H1 (cell line): Measurements from ENCODE around the gene SGSH. TPM values are rescaled to one million over a fixed set of nuclear protein-coding genes. Genes with fewer than 3 reads are reported as not detected.

Experiments
- CTCF ChIA-PET: fragments of 300-600 bp; sonication (Branson Sonifier 250); formaldehyde crosslinking; loops from one replicate; lab custom pipeline; 2021; ENCODE audit not compliant: partially characterized antibody; lab: Charles Lee
- POLR2A ChIA-PET: fragments of 300-600 bp; sonication (Branson Sonifier 250); formaldehyde crosslinking; loops from one replicate; lab custom pipeline; 2021; ENCODE audit warnings: inconsistent platforms; ENCODE audit not compliant: partially characterized antibody; lab: Charles Lee
- DNase-seq, 2 experiments: peaks; one replicate each; pipeline versions ENCODE4 v3.0.0 to v3.0.0-alpha.2; 2010 to 2022; ENCODE audit warnings: low spot score in 2 of 2, low read depth in 1 of 2, mixed read lengths in 1 of 2
- FAIRE-seq: peaks from 2 replicates; lab custom pipeline; 2011; peaks lifted over from hg19 to GRCh38; lab: Jason Lieb, UNC
- H2AFZ ChIP-seq: 2 replicates; pipeline ENCODE4 v1.8.1; 2012; ENCODE audit warnings: low read length, inconsistent platforms
- H2AK5ac ChIP-seq: 2 replicates; pipeline ENCODE4 v1.6.1; 2013; ENCODE audit warnings: low read depth, low read length
- H2BK120ac ChIP-seq: replicated peaks from 2 replicates; pipeline ENCODE3; 2013; ENCODE audit warnings: low read depth, low read length, inconsistent platforms
- H2BK12ac ChIP-seq: 2 replicates; pipeline ENCODE4 v1.6.1; 2013; ENCODE audit warnings: low read depth, low read length
- H2BK15ac ChIP-seq: 2 replicates; pipeline ENCODE4 v1.6.1; 2013; ENCODE audit warnings: low read length
- H2BK20ac ChIP-seq: 2 replicates; pipeline ENCODE4 v1.6.1; 2013; ENCODE audit warnings: low read length
- H2BK5ac ChIP-seq: 2 replicates; pipeline ENCODE4 v1.6.1; 2013; ENCODE audit warnings: low read depth, low read length
- H3K14ac ChIP-seq: 2 replicates; pipeline ENCODE4 v1.6.1; 2013; ENCODE audit warnings: inconsistent platforms; ENCODE audit not compliant: insufficient read length
- H3K18ac ChIP-seq: 2 replicates; pipeline ENCODE4 v1.6.1; 2013; ENCODE audit warnings: low read length; ENCODE audit errors: extremely low read depth
- H3K23ac ChIP-seq: 2 replicates; pipeline ENCODE4 v1.6.1; 2013; ENCODE audit warnings: inconsistent platforms; ENCODE audit not compliant: insufficient read length
- H3K23me2 ChIP-seq: 2 replicates; pipeline ENCODE4 v1.6.1; 2013; ENCODE audit warnings: low read depth, low read length
- H3K27ac ChIP-seq: 2 replicates; pipeline ENCODE4 v1.6.1; 2011; ENCODE audit warnings: low read depth, low read length, inconsistent platforms
- H3K27me3 ChIP-seq, 4 experiments: replicated peaks in 1 of 4; 1 replicate in 1 of 4; 2 replicates in 3 of 4; pipeline versions ENCODE4 v1.6.1 to v1.8.1; 2011 to 2013; ENCODE audit warnings: low read length in 3 of 4, mild to moderate bottlenecking in 3 of 4, inconsistent platforms in 2 of 4, mixed read lengths in 2 of 4, moderate library complexity in 1 of 4; ENCODE audit not compliant: control insufficient read depth in 3 of 4, insufficient read depth in 3 of 4; ENCODE audit errors: extremely low read depth in 1 of 4
- H3K36me3 ChIP-seq, 4 experiments: 2 replicates each; pipeline versions ENCODE4 v1.6.1 to v1.8.1; 2011 to 2013; ENCODE audit warnings: mild to moderate bottlenecking in 4 of 4, low read length in 3 of 4, moderate library complexity in 2 of 4, control low read depth in 1 of 4, inconsistent platforms in 1 of 4; ENCODE audit not compliant: insufficient read depth in 4 of 4, control insufficient read depth in 2 of 4
- H3K4ac ChIP-seq: replicated peaks from 2 replicates; pipeline ENCODE3; 2013; ENCODE audit warnings: low read length, low read depth, mixed read lengths, inconsistent platforms; ENCODE audit not compliant: insufficient read length
- H3K4me1 ChIP-seq, 4 experiments: replicated peaks in 1 of 4; 1 replicate in 1 of 4; 2 replicates in 3 of 4; pipeline versions ENCODE4 v1.6.1 to v1.8.1; 2011 to 2013; ENCODE audit warnings: low read length in 3 of 4, inconsistent platforms in 2 of 4, mixed read lengths in 1 of 4; ENCODE audit not compliant: insufficient read depth in 4 of 4, control insufficient read depth in 3 of 4
- H3K4me2 ChIP-seq, 2 experiments: 2 replicates each; pipeline versions ENCODE4 v1.6.1 to v1.8.1; 2011 to 2013; ENCODE audit warnings: low read depth in 2 of 2, low read length in 2 of 2, control low read depth in 1 of 2, inconsistent platforms in 1 of 2, mild to moderate bottlenecking in 1 of 2; ENCODE audit not compliant: insufficient read depth in 1 of 2
- H3K4me3 ChIP-seq, 4 experiments: fragments of 200-600, 300-600 bp in 1 of 4; sonication (generic), shearing (Covaris generic), sonication (Bioruptor Twin) in 1 of 4; 2 replicates each; pipeline versions ENCODE4 v1.5.1 to v1.8.1; 2011 to 2016; ENCODE audit warnings: low read length in 4 of 4, low read depth in 3 of 4, control low read depth in 2 of 4, inconsistent platforms in 2 of 4, mild to moderate bottlenecking in 2 of 4, mixed read lengths in 1 of 4, moderate library complexity in 1 of 4; ENCODE audit not compliant: insufficient read depth in 2 of 4; ENCODE audit errors: extremely low read depth in 1 of 4
- H3K56ac ChIP-seq: replicated peaks from 2 replicates; pipeline ENCODE3; 2013; ENCODE audit warnings: low read depth, mild to moderate bottlenecking, mixed read lengths, low read length, inconsistent platforms; ENCODE audit not compliant: insufficient read length
- H3K79me1 ChIP-seq: 2 replicates; pipeline ENCODE4 v1.6.1; 2013; ENCODE audit warnings: low read depth, low read length, control low read depth
- H3K79me2 ChIP-seq, 2 experiments: 2 replicates each; pipeline versions ENCODE4 v1.6.1 to v1.8.1; 2012 to 2013; ENCODE audit warnings: low read length in 2 of 2, mild to moderate bottlenecking in 2 of 2, inconsistent platforms in 1 of 2; ENCODE audit not compliant: insufficient read depth in 2 of 2, control insufficient read depth in 1 of 2
- H3K9ac ChIP-seq, 4 experiments: replicated peaks in 1 of 4; 1 replicate in 1 of 4; 2 replicates in 3 of 4; pipeline versions ENCODE4 v1.6.1 to v1.8.1; 2011 to 2013; ENCODE audit warnings: low read depth in 3 of 4, low read length in 3 of 4, control low read depth in 2 of 4, mild to moderate bottlenecking in 2 of 4, moderate library complexity in 2 of 4, inconsistent platforms in 1 of 4; ENCODE audit errors: extremely low read depth in 1 of 4
- H3K9me3 ChIP-seq, 2 experiments: 2 replicates each; pipeline versions ENCODE4 v1.6.1 to v1.8.1; 2012 to 2013; ENCODE audit warnings: mild to moderate bottlenecking in 2 of 2, moderate library complexity in 2 of 2, control low read depth in 1 of 2, inconsistent platforms in 1 of 2, low read depth in 1 of 2, low read length in 1 of 2, mixed read lengths in 1 of 2; ENCODE audit not compliant: insufficient read depth in 2 of 2
- H4K20me1 ChIP-seq, 2 experiments: replicated peaks in 1 of 2; 2 replicates each; pipeline versions ENCODE3 to v1.8.1; 2011 to 2013; ENCODE audit warnings: inconsistent platforms in 2 of 2, low read length in 2 of 2, mild to moderate bottlenecking in 1 of 2; ENCODE audit not compliant: insufficient read depth in 2 of 2, control insufficient read depth in 1 of 2
- H4K5ac ChIP-seq: 2 replicates; pipeline ENCODE4 v1.6.1; 2013; ENCODE audit warnings: low read length, low read depth, mixed read lengths, inconsistent platforms; ENCODE audit not compliant: insufficient read length
- H4K8ac ChIP-seq: 2 replicates; pipeline ENCODE4 v1.8.0; 2013; ENCODE audit warnings: mild to moderate bottlenecking, moderate library complexity, low read length, inconsistent platforms; ENCODE audit not compliant: insufficient read depth; ENCODE audit errors: extremely low read depth
- H4K91ac ChIP-seq: replicated peaks from 2 replicates; pipeline ENCODE3; 2013; ENCODE audit warnings: low read length, mixed read lengths, inconsistent platforms; ENCODE audit not compliant: insufficient read length
- ASH2L ChIP-seq: fragments of 200-600, 300-600 bp; sonication (generic); IDR thresholded peaks from one replicate; pipeline ENCODE4 v1.7.1; 2017; ENCODE audit warnings: low read length
- ATF3 ChIP-seq: IDR thresholded peaks from 2 replicates; pipeline ENCODE4 v1.6.1; 2011; ENCODE audit warnings: low read depth, mild to moderate bottlenecking, low read length; ENCODE audit not compliant: insufficient read depth
- BACH1 ChIP-seq: IDR thresholded peaks from 2 replicates; pipeline ENCODE4 v1.6.1; 2012; ENCODE audit warnings: low read length, improper control_type of control experiment
- BCL11A ChIP-seq, 2 experiments: IDR thresholded peaks; one replicate each; pipeline ENCODE4 v1.6.1; 2011; ENCODE audit warnings: low read depth in 2 of 2, low read length in 2 of 2, mild to moderate bottlenecking in 2 of 2
- FOSL1 ChIP-seq: IDR thresholded peaks from 2 replicates; pipeline ENCODE4 v1.6.1; 2011; ENCODE audit warnings: mild to moderate bottlenecking, low read depth, low read length, moderate library complexity; ENCODE audit not compliant: insufficient read depth
- KDM4A ChIP-seq: IDR thresholded peaks from one replicate; pipeline ENCODE4 v1.7.1; 2012; ENCODE audit warnings: low read depth, mild to moderate bottlenecking, moderate library complexity, low read length, inconsistent platforms; ENCODE audit not compliant: severe bottlenecking
- NANOG ChIP-seq: IDR thresholded peaks from 2 replicates; pipeline ENCODE4 v1.6.1; 2011; ENCODE audit warnings: low read length, low read depth, mild to moderate bottlenecking, inconsistent platforms; ENCODE audit not compliant: insufficient read depth, poor library complexity, severe bottlenecking
- POU5F1 ChIP-seq: IDR thresholded peaks from 2 replicates; pipeline ENCODE4 v1.6.1; 2011; ENCODE audit warnings: low read depth, mild to moderate bottlenecking, low read length, moderate library complexity
- TAF1 ChIP-seq: IDR thresholded peaks from 2 replicates; pipeline ENCODE4 v1.6.1; 2011; ENCODE audit warnings: mild to moderate bottlenecking, low read depth, low read length
- TCF12 ChIP-seq: IDR thresholded peaks from 2 replicates; pipeline ENCODE4 v1.6.1; 2011; ENCODE audit warnings: low read depth, mild to moderate bottlenecking, low read length
- YY1 ChIP-seq: IDR thresholded peaks from 2 replicates; pipeline ENCODE4 v1.6.1; 2011; ENCODE audit warnings: low read depth, mild to moderate bottlenecking, low read length
- WGBS, 2 experiments: shearing (Covaris generic) in 1 of 2; methylation state at CpG; one replicate each; pipeline versions ENCODE4 v1.1.6 to v1.1.7; 2013 to 2015; ENCODE audit warnings: low lambda C conversion rate in 2 of 2, mixed read lengths in 2 of 2, inconsistent platforms in 1 of 2, low coverage in 1 of 2, missing lambda C conversion rate in 1 of 2; ENCODE audit not compliant: insufficient replicate concordance in 2 of 2, insufficient coverage in 1 of 2, insufficient read length in 1 of 2; ENCODE audit errors: extremely low coverage in 1 of 2, missing lambda C conversion rate in 1 of 2; 5-methylcytosine and 5-hydroxymethylcytosine counted together
- polyA plus RNA-seq, 7 experiments: library from polyadenylated mRNA; depleted of rRNA in 3 of 7; stranded (reverse) in 5 of 7; unstranded in 2 of 7; fragments of >200 nt in 5 of 7; fragments of 200-250 nt in 2 of 7; gene quantifications; 1 replicate in 5 of 7; 2 replicates in 1 of 7; 4 replicates in 1 of 7; pipeline versions ENCODE4 v1.2.1 to v1.2.3, GENCODE V29; 2011 to 2013; ENCODE audit warnings: missing spikeins in 2 of 7, mixed read lengths in 2 of 7
- total RNA-seq: library from RNA; stranded (reverse); fragmentation: NEBNext Ultra II Directional; extraction: Animal tissue kit (Norgen Biotek cat#: 25700); gene quantifications from 2 replicates; pipeline ENCODE4 v1.2.1, GENCODE V29; 2021
- TF ChIP-seq, protein P1 (sequence below): IDR thresholded peaks from 2 replicates; pipeline ENCODE4 v1.6.1; 2012; ENCODE audit warnings: inconsistent platforms

The SGSH gene
- total and polyA plus RNA-seq, 2 of the 8 experiments (the other 6 are each of a cell fraction or from before 2014, with no cell fraction given) = 18.0 to 19.6 TPM

DNA sequence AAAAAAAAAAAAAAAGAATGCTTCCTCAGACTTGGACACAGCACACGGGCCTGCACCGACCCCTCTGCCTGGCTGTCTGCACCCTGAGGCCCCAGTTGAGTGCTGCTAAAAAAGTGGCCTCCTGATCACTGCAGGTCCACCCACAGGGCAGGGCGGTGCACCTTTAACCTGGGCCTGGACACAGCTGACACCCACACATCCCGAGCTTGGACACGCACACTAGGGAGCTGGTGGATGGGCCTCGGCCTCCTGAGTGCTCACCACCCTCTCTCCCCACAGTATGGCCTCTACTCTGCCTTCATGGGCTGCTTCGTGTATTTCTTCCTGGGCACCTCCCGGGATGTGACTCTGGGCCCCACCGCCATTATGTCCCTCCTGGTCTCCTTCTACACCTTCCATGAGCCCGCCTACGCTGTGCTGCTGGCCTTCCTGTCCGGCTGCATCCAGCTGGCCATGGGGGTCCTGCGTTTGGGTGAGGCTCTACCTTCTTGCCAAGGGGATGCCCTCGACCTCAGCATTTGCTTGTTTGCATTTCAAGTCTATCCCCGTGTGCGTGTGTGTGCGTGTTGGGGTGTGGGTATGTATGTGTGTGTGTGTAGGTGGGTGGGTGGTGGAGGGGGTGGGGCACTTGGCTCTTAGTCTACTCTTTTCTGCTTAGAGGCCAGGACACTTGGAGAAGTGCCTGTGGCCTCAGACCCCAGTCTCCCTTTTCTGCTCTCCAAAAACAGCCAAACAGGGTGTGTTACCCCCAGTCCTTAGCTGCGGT, 2.4 kb upstream of the SGSH start:
- POLR2A ChIA-PET = no interaction called here
- Histone ChIP-seq H3K27ac (no peak overlapping the region), H3K23me2 (peaks cover 10% of the 10 kb centered on the region; the same call in 1 of the 2 replicates), H3K9ac (no peak overlapping the region), H2BK5ac (no peak overlapping the region), H3K79me2 (no peaks in the 10 kb centered on the region), H2AFZ (no peak overlapping the region), H3K14ac (no peak overlapping the region), H3K79me1 (peaks cover 6% of the 10 kb centered on the region; the same call in 1 of the 2 replicates), H2BK12ac (no peak overlapping the region), H2BK120ac (no peak overlapping the region), H4K5ac (no peak overlapping the region), H4K8ac (no peak overlapping the region), H3K4me3 (no peak overlapping the region), H4K20me1 (peaks cover 2 to 10% of the 10 kb centered on the region in 2 experiments), H3K36me3 (no peaks in the 10 kb centered on the region; a peak in 1 of 8 replicates), H3K27me3 (no peaks in the 10 kb centered on the region; a peak in 1 of 7 replicates), H2BK20ac (no peak overlapping the region), H2BK15ac (no peak overlapping the region), H3K4me2 (no peak overlapping the region), H3K23ac (no peak overlapping the region), H4K91ac (no peak overlapping the region), H3K18ac (no peak overlapping the region), H3K4me1 (peaks cover 0 to 21% (median 11%) of the 10 kb centered on the region in 4 experiments; a peak in 6 of 7 replicates), H2AK5ac (no peak overlapping the region), H3K4ac (no peak overlapping the region), H3K56ac (no peak overlapping the region), H3K9me3 (no peaks in the 10 kb centered on the region)
- CTCF ChIA-PET = no interaction called here
- 98% methylated on average over 16 of the region's 18 CpGs; no CpG with 5 or more reads in 1 of the 2 experiments for WGBS, 2 experiments
- FAIRE-seq (no peak), DNase-seq (no peak)
- no peak for TF ChIP-seq NANOG
- TF ChIP-seq TCF12 = no peak
- TF ChIP-seq BCL11A (IDR thresholded peaks at IDR 0.05; ENCODE audit: low read depth in 2 of 2, low read length in 2 of 2) = no peak
- no peak for TF ChIP-seq ASH2L
- no peak for TF ChIP-seq ATF3
- TF ChIP-seq POU5F1 = no peak
- no peak for TF ChIP-seq KDM4A
- TF ChIP-seq YY1 = no peak
- no peak for TF ChIP-seq FOSL1
- TF ChIP-seq, protein P1, sequence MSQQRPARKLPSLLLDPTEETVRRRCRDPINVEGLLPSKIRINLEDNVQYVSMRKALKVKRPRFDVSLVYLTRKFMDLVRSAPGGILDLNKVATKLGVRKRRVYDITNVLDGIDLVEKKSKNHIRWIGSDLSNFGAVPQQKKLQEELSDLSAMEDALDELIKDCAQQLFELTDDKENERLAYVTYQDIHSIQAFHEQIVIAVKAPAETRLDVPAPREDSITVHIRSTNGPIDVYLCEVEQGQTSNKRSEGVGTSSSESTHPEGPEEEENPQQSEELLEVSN = no peak
- no peak for TF ChIP-seq TAF1
- no peak for TF ChIP-seq BACH1
